HG02943 (cell line): ENCODE measurements around the gene CYP2A13.
"Not testable (repeated sequence)": the region's sequence is repeated elsewhere in the genome, so short reads cannot be mapped to it uniquely, and the experiment has no call there.

Experiments used
- ATAC-seq: cut with Tn5 transposase; IDR thresholded peaks from one replicate; pipeline ENCODE4 v1.9.1; 2021; ENCODE audit warnings: mild to moderate bottlenecking, low read depth, moderate library complexity; ENCODE audit not compliant: unreplicated experiment

CYP2A13 gene

GRCh38 chr19:41088151-41088550 lies at the start of gene CYP2A13:
Gene CYP2A13, plus strand, starts transcription at chr19:41088451. Its CDS starts 21 bp downstream, at chr19:41088472.
- no peak for ATAC-seq

GRCh38 chr19:41039806-41040205 lies 48.4 kb upstream of the CYP2A13 start:
- no peak for ATAC-seq

- not testable (repeated sequence) for ATAC-seq
Measured at GRCh38 chr19:41045095-41045494, 43.2 kb upstream of the CYP2A13 start.

GRCh38 chr19:41050426-41050825 lies 37.8 kb upstream of the CYP2A13 start:
- no peak for ATAC-seq

GRCh38 chr19:41052162-41052561 lies 36.1 kb upstream of the CYP2A13 start:
- ATAC-seq: not testable (repeated sequence)

- ATAC-seq: not testable (repeated sequence)
Measured at GRCh38 chr19:41053331-41053730, 34.9 kb upstream of the CYP2A13 start.

- ATAC-seq: no peak
Measured at GRCh38 chr19:41064974-41065569, 23.2 kb upstream of the CYP2A13 start.

GRCh38 chr19:41076286-41076685 lies 12.0 kb upstream of the CYP2A13 start:
- ATAC-seq: no peak

- ATAC-seq: no peak
Measured at GRCh38 chr19:41083516-41083915, 4.7 kb upstream of the CYP2A13 start.

GRCh38 chr19:41085748-41086415 lies 2.4 kb upstream of the CYP2A13 start:
- no peak for ATAC-seq

- ATAC-seq: no peak
Measured at GRCh38 chr19:41089959-41090358, 1.7 kb downstream of the CYP2A13 start.

- no peak for ATAC-seq
Measured at GRCh38 chr19:41095703-41096102, 7.5 kb downstream of the CYP2A13 start.

GRCh38 chr19:41096353-41096752 lies 8.1 kb downstream of the CYP2A13 start:
- ATAC-seq: no peak

GRCh38 chr19:41097302-41097701 lies 9.1 kb downstream of the CYP2A13 start:
- ATAC-seq: no peak

- no peak for ATAC-seq
Measured at GRCh38 chr19:41098762-41099161, 10.5 kb downstream of the CYP2A13 start.

GRCh38 chr19:41102210-41102609 lies 14.0 kb downstream of the CYP2A13 start:
- not testable (repeated sequence) for ATAC-seq

- ATAC-seq: no peak
Measured at GRCh38 chr19:41106177-41106576, 17.9 kb downstream of the CYP2A13 start.

- no peak for ATAC-seq
Measured at GRCh38 chr19:41111296-41111695, 23.0 kb downstream of the CYP2A13 start.

- no peak for ATAC-seq
Measured at GRCh38 chr19:41111750-41112295, 23.6 kb downstream of the CYP2A13 start.

- no peak for ATAC-seq
Measured at GRCh38 chr19:41112728-41113290, 24.6 kb downstream of the CYP2A13 start.

- ATAC-seq: no peak
Measured at GRCh38 chr19:41114132-41114531, 25.9 kb downstream of the CYP2A13 start, which contains the start of gene CYP2F1. Gene CYP2F1, plus strand, starts transcription at chr19:41114432. Its CDS starts 1,757 bp downstream, at chr19:41116189.
